BJ (cell line): ENCODE data around the gene MBTPS1. TPM values are rescaled to one million over a fixed set of nuclear protein-coding genes. Genes with fewer than 3 reads are reported as not detected.

Experiments
- CTCF ChIA-PET: fragments of 350-600 bp; formaldehyde crosslinking; extraction: SDS; loops from one replicate; lab custom pipeline; 2021; ENCODE audit warnings: antibody characterized with exemption, inconsistent platforms; lab: Yijun Ruan, JAX
- POLR2A ChIA-PET: fragments of 300-600 bp; sonication (Branson Sonifier 250); formaldehyde crosslinking; extraction: SDS; loops from one replicate; lab custom pipeline; 2021; ENCODE audit warnings: antibody characterized with exemption; lab: Charles Lee
- DNase-seq: peaks from one replicate; pipeline ENCODE4 v3.0.0-alpha.2; 2011; ENCODE audit warnings: low read depth
- H3K27me3 ChIP-seq: 2 replicates; pipeline ENCODE4 v1.6.0; 2011; ENCODE audit warnings: low read length; ENCODE audit not compliant: control insufficient read depth, insufficient read depth
- H3K36me3 ChIP-seq: 2 replicates; pipeline ENCODE4 v1.5.1; 2011; ENCODE audit warnings: low read length; ENCODE audit not compliant: control insufficient read depth, insufficient read depth
- H3K4me3 ChIP-seq: 2 replicates; pipeline ENCODE4 v1.5.1; 2011; ENCODE audit warnings: low read depth, mild to moderate bottlenecking, control low read depth, low read length
- polyA plus RNA-seq: library from polyadenylated mRNA; depleted of rRNA; stranded (reverse); fragments of >200 nt; gene quantifications from 2 replicates; pipeline ENCODE4 v1.2.3, GENCODE V29; 2011; rRNA removed
- small RNA-seq: library from RNA; depleted of rRNA; stranded (forward); fragments of <200 nt; gene quantifications from one replicate; pipeline ENCODE3, GENCODE V24; 2012; ENCODE audit warnings: low replicate concordance, low read depth; ENCODE audit not compliant: insufficient read length
- TF ChIP-seq, protein P1 (sequence below): IDR thresholded peaks from 2 replicates; pipeline ENCODE4 v1.5.1; 2011; ENCODE audit warnings: low read depth, mild to moderate bottlenecking, control low read depth, inconsistent platforms, low read length, moderate library complexity; ENCODE audit not compliant: insufficient read depth

The MBTPS1 gene
- polyA plus RNA-seq, 1 experiment: 72.6 TPM

DNA sequence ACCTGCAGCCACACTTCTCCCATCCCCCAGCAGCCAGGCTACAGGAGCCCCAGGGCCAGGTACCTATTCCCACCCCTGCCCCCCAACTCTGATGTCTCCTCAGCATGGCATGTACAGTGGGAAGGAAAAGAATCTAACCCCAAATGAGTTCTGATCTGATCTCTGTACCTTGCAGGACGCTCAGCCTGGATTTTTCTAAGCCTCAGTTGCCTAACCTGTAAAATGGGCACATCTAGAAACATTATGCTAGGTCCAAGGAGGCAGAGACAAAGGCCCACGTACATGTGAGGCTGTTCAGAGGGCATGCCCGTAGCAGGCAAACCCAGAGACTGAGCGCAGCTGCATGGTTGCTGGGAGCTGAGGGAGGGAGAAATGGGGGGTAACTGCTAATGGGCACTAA is 109.2 kb downstream of the MBTPS1 start:
- Histone ChIP-seq H3K36me3 (no peaks in the 10 kb centered on the region), H3K27me3 (peaks cover 12% of the 10 kb centered on the region), H3K4me3 (no peak overlapping the region)
- POLR2A ChIA-PET: no interaction called here
- DNase-seq: no peak
- TF ChIP-seq, protein P1, sequence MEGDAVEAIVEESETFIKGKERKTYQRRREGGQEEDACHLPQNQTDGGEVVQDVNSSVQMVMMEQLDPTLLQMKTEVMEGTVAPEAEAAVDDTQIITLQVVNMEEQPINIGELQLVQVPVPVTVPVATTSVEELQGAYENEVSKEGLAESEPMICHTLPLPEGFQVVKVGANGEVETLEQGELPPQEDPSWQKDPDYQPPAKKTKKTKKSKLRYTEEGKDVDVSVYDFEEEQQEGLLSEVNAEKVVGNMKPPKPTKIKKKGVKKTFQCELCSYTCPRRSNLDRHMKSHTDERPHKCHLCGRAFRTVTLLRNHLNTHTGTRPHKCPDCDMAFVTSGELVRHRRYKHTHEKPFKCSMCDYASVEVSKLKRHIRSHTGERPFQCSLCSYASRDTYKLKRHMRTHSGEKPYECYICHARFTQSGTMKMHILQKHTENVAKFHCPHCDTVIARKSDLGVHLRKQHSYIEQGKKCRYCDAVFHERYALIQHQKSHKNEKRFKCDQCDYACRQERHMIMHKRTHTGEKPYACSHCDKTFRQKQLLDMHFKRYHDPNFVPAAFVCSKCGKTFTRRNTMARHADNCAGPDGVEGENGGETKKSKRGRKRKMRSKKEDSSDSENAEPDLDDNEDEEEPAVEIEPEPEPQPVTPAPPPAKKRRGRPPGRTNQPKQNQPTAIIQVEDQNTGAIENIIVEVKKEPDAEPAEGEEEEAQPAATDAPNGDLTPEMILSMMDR: no peak
- CTCF ChIA-PET: no interaction called here

DNA sequence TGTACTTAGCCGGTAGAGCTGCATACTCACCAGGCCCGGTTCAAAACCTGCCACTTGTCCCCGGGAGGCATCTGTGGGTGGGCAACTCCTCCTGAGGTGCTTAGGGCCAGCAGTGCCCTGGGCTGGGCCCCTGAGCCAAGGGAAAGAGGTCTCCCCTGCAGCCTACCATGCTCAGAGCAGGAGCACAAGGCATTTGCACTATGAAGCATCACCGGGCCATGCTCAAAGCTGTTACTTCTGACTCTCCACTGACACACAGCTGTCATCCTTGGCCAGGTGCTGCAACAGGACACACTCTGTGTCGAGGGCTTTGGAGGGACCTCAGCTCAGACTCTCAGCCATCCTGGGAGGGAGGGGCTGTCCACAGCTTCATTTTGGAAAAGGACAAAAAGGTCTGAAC is 111.4 kb downstream of the MBTPS1 start:
- no peaks in the 10 kb centered on the region for H3K36me3 ChIP-seq
- DNase-seq: no peak
- ChIA-PET POLR2A (no interaction called here), CTCF (no interaction called here)
- H3K27me3 ChIP-seq: peaks cover 17% of the 10 kb centered on the region
- TF ChIP-seq, protein P1: no peak
- no peak overlapping the region for H3K4me3 ChIP-seq

DNA sequence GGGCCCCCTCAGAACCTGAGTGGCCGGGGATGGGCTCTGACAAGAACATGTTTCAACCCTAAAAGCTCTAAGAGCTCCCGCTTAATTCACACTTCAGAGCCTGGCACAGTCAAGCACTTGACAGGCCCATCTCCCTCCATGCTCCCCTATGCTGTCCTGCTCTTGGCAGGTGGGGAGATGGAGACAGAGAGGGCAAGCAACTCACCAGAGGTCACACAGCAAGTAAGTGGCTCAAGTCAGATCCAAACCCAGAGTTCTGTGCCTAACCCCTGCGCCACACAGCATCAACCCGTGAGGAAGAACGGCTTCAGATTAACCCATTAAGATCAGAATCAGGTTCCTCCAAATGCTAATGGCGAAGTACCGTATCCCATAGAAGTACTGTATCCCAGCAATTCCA is 112.3 kb downstream of the MBTPS1 start:
- DNase-seq: no peak
- no peaks in the 10 kb centered on the region for H3K36me3 ChIP-seq
- ChIA-PET POLR2A (no interaction called here), CTCF (no interaction called here)
- H3K4me3 ChIP-seq: no peak overlapping the region
- peaks cover 17% of the 10 kb centered on the region for H3K27me3 ChIP-seq
- TF ChIP-seq, protein P1: no peak

Small RNAs within 50 kb of the gene (small RNA-seq; reads per million reads assigned to genes)
- gene RNA5SP432: not detected

Other genes starting within 250 kb of the MBTPS1 start
- 2.1 and 2.6 TPM in 2 replicates for gene MLYCD, start 217.8 kb downstream of the MBTPS1 start, polyA plus RNA-seq
- gene OSGIN1, start 163.7 kb downstream of the MBTPS1 start, polyA plus RNA-seq: 2.0 and 5.1 TPM in 2 replicates
- gene NECAB2, start 148.7 kb downstream of the MBTPS1 start, polyA plus RNA-seq: 0.06 and 0.15 TPM in 2 replicates
- not detected in 2 replicates for gene SLC38A8, start 74.1 kb downstream of the MBTPS1 start, polyA plus RNA-seq
- gene HSDL1, start 28.2 kb upstream of the MBTPS1 start, polyA plus RNA-seq: 12.1 and 15.5 TPM in 2 replicates
- gene DNAAF1, start 28.4 kb upstream of the MBTPS1 start, polyA plus RNA-seq: not detected in 2 replicates
- 12.8 and 23.4 TPM in 2 replicates for gene TAF1C, start 70.1 kb upstream of the MBTPS1 start, polyA plus RNA-seq
- not detected in 2 replicates for gene ADAD2, start 74.2 kb upstream of the MBTPS1 start, polyA plus RNA-seq
- gene KCNG4, start 123.1 kb upstream of the MBTPS1 start, polyA plus RNA-seq: not detected in 2 replicates
- 62.1 and 85.8 TPM in 2 replicates for gene WFDC1, start 177.9 kb upstream of the MBTPS1 start, polyA plus RNA-seq